Immature natural killer cell (primary cell): ENCODE data around the gene ILF2. TPM values are rescaled to one million over a fixed set of nuclear protein-coding genes. Genes with fewer than 3 reads are reported as not detected.
"Not testable (repeated sequence)": the region's sequence is repeated elsewhere in the genome, so short reads cannot be mapped to it uniquely, and the experiment has no call there.

Experiments used
- DNase-seq, 3 donors: peaks; one replicate each; pipeline ENCODE4 v3.0.0; 2022; ENCODE audit warnings: mixed read lengths in 1 of 3
- H3K27ac Mint-ChIP-seq, 6 donors: one replicate each; pipeline ENCODE4 v1.8.0; 2020; ENCODE audit warnings: mixed read lengths in 6 of 6, mild to moderate bottlenecking in 5 of 6, inconsistent platforms in 4 of 6, moderate library complexity in 3 of 6
- H3K27me3 Mint-ChIP-seq, 3 donors: one replicate each; pipeline ENCODE4 v1.8.0; 2020 to 2021; ENCODE audit warnings: low read depth in 3 of 3, mild to moderate bottlenecking in 3 of 3, mixed read lengths in 3 of 3, moderate library complexity in 3 of 3, inconsistent platforms in 1 of 3
- H3K36me3 Mint-ChIP-seq, 3 donors: one replicate each; pipeline ENCODE4 v1.8.0; 2020; ENCODE audit warnings: mixed read lengths in 3 of 3, inconsistent platforms in 2 of 3, mild to moderate bottlenecking in 2 of 3
- H3K4me1 Mint-ChIP-seq, 2 donors: one replicate each; pipeline ENCODE4 v1.8.0; 2020; ENCODE audit warnings: inconsistent platforms in 2 of 2, mild to moderate bottlenecking in 2 of 2, mixed read lengths in 2 of 2, moderate library complexity in 1 of 2
- H3K4me3 Mint-ChIP-seq, 5 donors: one replicate each; pipeline ENCODE4 v1.8.0; 2020; ENCODE audit warnings: mild to moderate bottlenecking in 5 of 5, mixed read lengths in 5 of 5, inconsistent platforms in 3 of 5, moderate library complexity in 3 of 5
- H3K9me3 Mint-ChIP-seq, 6 donors: one replicate each; pipeline ENCODE4 v1.8.0; 2020; ENCODE audit warnings: mild to moderate bottlenecking in 6 of 6, mixed read lengths in 6 of 6, inconsistent platforms in 4 of 6, moderate library complexity in 3 of 6
- polyA plus RNA-seq, 3 donors: library from polyadenylated mRNA; unstranded; fragments of 300-500 nt; fragmentation: Illumina TruSeq; gene quantifications; one replicate each; pipeline ENCODE4 v1.2.3, GENCODE V29; 2021

The ILF2 gene
- polyA plus RNA-seq, 3 donors from 2014 or later: 162 to 221 (median 164) TPM

GRCh38 chr1:153671628-153672353 is 998 bp upstream of the ILF2 start:
- H3K27me3 Mint-ChIP-seq, H3K4me3 Mint-ChIP-seq, H3K9me3 Mint-ChIP-seq: not testable (repeated sequence)
- Mint-ChIP-seq H3K27ac (peak overlapping the region in 3 of 6 donors; percentile 39 to 90 (median 64)), H3K36me3 (peaks cover 11 to 19% (median 14%) of the 10 kb centered on the region in 3 donors), H3K4me1 (peaks cover 17 to 23% of the 10 kb centered on the region in 2 donors)
- DNase-seq: peak in 1 of 3 donors; percentile 65

- no peak overlapping the region for H3K4me3 Mint-ChIP-seq
- H3K4me1 Mint-ChIP-seq: peaks cover 17 to 23% of the 10 kb centered on the region in 2 donors
- no peak for DNase-seq
- peaks cover 0 to 6% (median 2%) of the 10 kb centered on the region in 3 donors for H3K27me3 Mint-ChIP-seq
- no peaks in the 10 kb centered on the region for H3K9me3 Mint-ChIP-seq
- peaks cover 15 to 25% (median 16%) of the 10 kb centered on the region in 3 donors for H3K36me3 Mint-ChIP-seq
- H3K27ac Mint-ChIP-seq: no peak overlapping the region
Measured at GRCh38 chr1:153670257-153670858, 435 bp downstream of the ILF2 start.

DNA sequence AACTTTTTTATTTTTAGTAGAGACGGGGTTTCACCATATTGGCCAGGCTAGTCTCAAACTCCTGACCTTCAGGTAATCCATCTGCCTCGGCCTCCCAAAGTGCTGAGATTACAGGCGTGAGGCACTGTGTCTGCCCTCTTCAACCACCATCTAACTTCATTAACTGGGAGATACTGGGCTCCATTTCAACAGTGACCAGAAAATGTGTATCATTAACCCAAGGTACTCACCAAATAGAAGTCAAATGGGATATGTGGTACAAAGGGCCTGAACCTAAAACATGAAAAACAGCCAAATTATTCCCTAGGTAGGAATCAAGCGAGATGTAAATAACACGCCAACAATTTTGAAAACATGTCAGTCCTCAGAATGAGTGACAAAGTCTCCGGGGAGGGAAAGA is 1.2 kb downstream of the ILF2 start:
- Mint-ChIP-seq H3K27ac (peak overlapping the region in 3 of 6 donors; percentile 35 to 62 (median 61)), H3K4me3 (no peak overlapping the region), H3K9me3 (no peaks in the 10 kb centered on the region), H3K36me3 (peaks cover 22 to 32% (median 24%) of the 10 kb centered on the region in 3 donors), H3K27me3 (peaks cover 0 to 6% (median 2%) of the 10 kb centered on the region in 3 donors), H3K4me1 (peaks cover 17 to 23% of the 10 kb centered on the region in 2 donors)
- no peak for DNase-seq

GRCh38 chr1:153668672-153669071 is 2.1 kb downstream of the ILF2 start:
- not testable (repeated sequence) for DNase-seq, H3K27me3 Mint-ChIP-seq, H3K9me3 Mint-ChIP-seq
- H3K27ac Mint-ChIP-seq: peak overlapping the region in 1 of 6 donors; percentile 11
- peak overlapping the region in 1 of 5 donors; percentile 56 for H3K4me3 Mint-ChIP-seq
- H3K4me1 Mint-ChIP-seq: peaks cover 17 to 23% of the 10 kb centered on the region in 2 donors
- peaks cover 22 to 40% (median 30%) of the 10 kb centered on the region in 3 donors for H3K36me3 Mint-ChIP-seq

DNA sequence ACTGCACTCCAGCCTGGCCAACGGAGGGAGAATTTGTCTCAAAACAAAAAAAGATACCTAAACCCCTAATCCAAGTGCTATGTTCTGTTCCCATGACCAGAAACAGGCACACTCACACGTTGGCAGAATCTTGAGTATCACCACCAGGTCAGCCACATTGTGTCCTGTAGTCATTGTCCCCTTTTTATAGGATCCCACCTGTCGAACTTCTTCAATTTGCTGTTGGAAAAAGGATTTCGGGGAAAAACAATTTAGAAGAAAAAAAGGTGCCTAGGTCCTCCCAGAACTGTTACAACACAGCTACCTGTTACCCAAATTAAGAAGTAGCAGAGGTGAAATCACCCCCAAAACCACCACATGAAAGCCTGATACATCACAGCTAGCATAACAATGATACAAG is 3.4 kb downstream of the ILF2 start:
- peaks cover 23 to 43% (median 33%) of the 10 kb centered on the region in 3 donors for H3K36me3 Mint-ChIP-seq
- H3K4me1 Mint-ChIP-seq: peaks cover 17 to 19% of the 10 kb centered on the region in 2 donors
- H3K27me3 Mint-ChIP-seq: peaks cover 0 to 6% (median 2%) of the 10 kb centered on the region in 3 donors
- peak overlapping the region in 2 of 6 donors; percentile 5 to 45 for H3K27ac Mint-ChIP-seq
- H3K9me3 Mint-ChIP-seq: no peaks in the 10 kb centered on the region
- DNase-seq: no peak
- peak overlapping the region in 1 of 5 donors; percentile 19 for H3K4me3 Mint-ChIP-seq

- H3K27ac Mint-ChIP-seq: no peak overlapping the region
- H3K9me3 Mint-ChIP-seq: no peaks in the 10 kb centered on the region
- H3K27me3 Mint-ChIP-seq: peaks cover 0 to 2% (median 1%) of the 10 kb centered on the region in 3 donors
- H3K4me3 Mint-ChIP-seq: no peak overlapping the region
- H3K4me1 Mint-ChIP-seq: peaks cover 16 to 35% of the 10 kb centered on the region in 2 donors
- peaks cover 27 to 47% (median 38%) of the 10 kb centered on the region in 3 donors for H3K36me3 Mint-ChIP-seq
- DNase-seq: no peak
Measured at GRCh38 chr1:153663211-153663610, 7.6 kb downstream of the ILF2 start.

GRCh38 chr1:153662269-153662668 is 8.5 kb downstream of the ILF2 start:
- DNase-seq: no peak
- Mint-ChIP-seq H3K36me3 (peaks cover 19 to 37% (median 28%) of the 10 kb centered on the region in 3 donors), H3K4me1 (peaks cover 16 to 29% of the 10 kb centered on the region in 2 donors), H3K27me3 (peaks cover 0 to 2% (median 0%) of the 10 kb centered on the region in 3 donors), H3K4me3 (no peak overlapping the region), H3K27ac (peak overlapping the region in 2 of 6 donors; percentile 48 to 55), H3K9me3 (no peaks in the 10 kb centered on the region)

DNA sequence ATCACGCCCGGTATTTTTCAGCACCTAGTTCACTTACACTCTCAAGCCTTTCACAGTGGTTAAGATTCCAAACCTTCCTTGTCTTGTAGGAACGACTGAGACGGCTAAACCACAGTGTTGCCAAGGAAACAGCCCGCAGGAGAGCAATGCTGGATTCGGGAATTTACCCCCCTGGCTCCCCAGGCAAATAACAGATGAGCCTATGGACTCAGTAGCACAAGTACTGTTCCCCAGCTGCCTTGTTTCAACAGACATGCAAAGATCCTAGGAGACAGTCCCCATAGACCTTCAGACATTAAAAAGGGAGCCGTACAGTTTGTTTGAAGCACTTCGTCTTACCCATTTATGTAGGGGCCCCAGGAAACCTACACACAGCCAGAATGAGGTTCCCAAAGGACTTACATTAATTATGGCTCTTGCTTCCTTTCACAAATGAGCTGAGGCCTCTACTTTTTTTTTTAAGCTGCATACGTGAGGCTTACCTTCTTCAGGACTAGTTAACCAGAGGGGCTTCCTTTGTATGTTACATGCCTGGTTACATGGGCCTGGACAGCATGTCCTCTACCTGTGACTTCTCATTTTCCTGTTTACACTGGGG is 9.6 kb downstream of the ILF2 start:
- Mint-ChIP-seq H3K27me3 (peaks cover 0 to 6% (median 0%) of the 10 kb centered on the region in 3 donors), H3K36me3 (peaks cover 19 to 35% (median 27%) of the 10 kb centered on the region in 3 donors), H3K27ac (peak overlapping the region in 4 of 6 donors; percentile 15 to 49 (median 34)), H3K4me3 (peak overlapping the region in 3 of 5 donors; percentile 30 to 53 (median 49)), H3K4me1 (peaks cover 16 to 29% of the 10 kb centered on the region in 2 donors), H3K9me3 (no peaks in the 10 kb centered on the region)
- DNase-seq: no peak

GRCh38 chr1:153659656-153660055 is 11.1 kb downstream of the ILF2 start:
- Mint-ChIP-seq H3K36me3 (peaks cover 9 to 22% (median 17%) of the 10 kb centered on the region in 3 donors), H3K27ac (peak overlapping the region in 5 of 6 donors; percentile 85 to 95 (median 91)), H3K4me3 (peak overlapping the region; percentile 92 to 97 (median 95)), H3K27me3 (peaks cover 0 to 6% (median 0%) of the 10 kb centered on the region in 3 donors), H3K9me3 (no peaks in the 10 kb centered on the region), H3K4me1 (peaks cover 16 to 29% of the 10 kb centered on the region in 2 donors)
- no peak for DNase-seq

DNA sequence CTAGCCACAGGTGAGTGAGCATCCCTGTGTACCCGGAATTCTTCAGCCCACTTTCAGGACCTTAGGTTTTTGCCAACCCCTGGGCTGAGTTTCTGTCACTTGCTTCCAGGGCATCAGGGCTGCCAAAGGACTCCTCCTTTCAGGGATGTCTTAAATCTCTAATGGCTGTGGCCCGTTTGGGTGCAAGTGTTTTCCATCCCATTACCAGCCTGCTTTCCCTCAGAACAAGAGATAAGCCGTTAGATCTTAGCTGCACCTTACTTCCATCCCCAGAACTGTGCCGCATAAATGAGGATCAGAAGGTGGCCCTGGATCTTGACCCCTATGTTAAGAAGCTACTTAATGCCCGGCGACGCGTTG is 11.6 kb downstream of the ILF2 start:
- H3K9me3 Mint-ChIP-seq: no peaks in the 10 kb centered on the region
- peak in 1 of 3 donors; percentile 16 for DNase-seq
- H3K4me1 Mint-ChIP-seq: peaks cover 16 to 29% of the 10 kb centered on the region in 2 donors
- H3K4me3 Mint-ChIP-seq: peak overlapping the region; percentile 92 to 97 (median 95)
- H3K27me3 Mint-ChIP-seq: peaks cover 0 to 6% (median 0%) of the 10 kb centered on the region in 3 donors
- peak overlapping the region; percentile 85 to 95 (median 92) for H3K27ac Mint-ChIP-seq
- H3K36me3 Mint-ChIP-seq: peaks cover 9 to 19% (median 15%) of the 10 kb centered on the region in 3 donors

DNA sequence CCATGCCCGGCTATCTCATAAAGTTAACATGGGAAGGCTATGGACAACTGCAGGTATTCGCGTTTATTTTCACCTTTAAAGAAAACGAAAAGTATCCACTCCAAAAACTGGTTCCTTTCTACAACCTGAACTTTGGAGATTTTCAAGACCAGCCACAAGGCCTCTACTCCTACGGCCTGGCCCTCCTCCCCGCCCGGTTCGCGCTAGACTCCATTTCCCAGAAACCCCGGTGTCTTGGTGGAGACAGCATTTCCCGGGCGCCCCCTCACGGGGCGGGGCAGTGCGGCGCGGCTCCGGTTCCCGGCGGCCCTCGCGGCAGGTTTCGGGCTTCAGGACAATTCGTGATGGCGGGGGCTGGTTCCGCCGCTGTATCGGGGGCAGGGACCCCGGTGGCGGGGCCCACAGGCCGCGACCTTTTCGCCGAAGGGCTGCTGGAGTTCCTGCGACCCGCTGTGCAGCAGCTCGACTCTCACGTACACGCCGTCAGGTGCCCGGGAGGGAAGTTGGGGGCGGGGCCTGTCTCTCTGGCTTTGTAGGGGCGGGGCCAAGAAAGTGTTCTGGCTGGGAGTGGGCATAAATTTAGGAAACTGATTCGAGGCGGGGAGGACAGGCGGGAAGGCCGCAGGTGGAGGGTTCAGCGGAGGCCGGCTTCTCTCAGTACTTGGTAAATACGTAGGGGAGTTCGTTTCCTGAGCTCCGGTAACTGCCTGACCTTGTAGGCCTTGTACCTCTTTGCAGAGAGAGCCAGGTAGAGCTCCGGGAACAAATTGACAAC is 12.2 kb downstream of the ILF2 start, which contains the start of gene SNAPIN:
TSS of gene SNAPIN (plus strand) at position 304 of the 775 bp plus-strand sequence. CDS start at position 345, 41 bp downstream.
- Mint-ChIP-seq H3K9me3 (no peaks in the 10 kb centered on the region), H3K27me3 (peaks cover 0 to 6% (median 0%) of the 10 kb centered on the region in 3 donors), H3K4me1 (peaks cover 16 to 29% of the 10 kb centered on the region in 2 donors), H3K36me3 (peaks cover 11 to 14% (median 12%) of the 10 kb centered on the region in 3 donors), H3K4me3 (peak within 1 kb of the TSS; percentile 92 to 97 (median 95)), H3K27ac (peak within 1 kb of the TSS; percentile 85 to 95 (median 92))
- DNase-seq: peak; percentile 86 to 88 (median 87)

GRCh38 chr1:153655333-153655732 is 15.5 kb downstream of the ILF2 start:
- peaks cover 16 to 19% of the 10 kb centered on the region in 2 donors for H3K4me1 Mint-ChIP-seq
- DNase-seq: no peak
- H3K27me3 Mint-ChIP-seq: peaks cover 0 to 6% (median 0%) of the 10 kb centered on the region in 3 donors
- peaks cover 0 to 3% (median 0%) of the 10 kb centered on the region in 3 donors for H3K36me3 Mint-ChIP-seq
- H3K4me3 Mint-ChIP-seq: no peak overlapping the region
- no peaks in the 10 kb centered on the region for H3K9me3 Mint-ChIP-seq
- H3K27ac Mint-ChIP-seq: no peak overlapping the region
